GM21576 (cell line): ENCODE results near the gene XRCC1.
A peak's percentile ranks its signal among the peaks of the same experiment; 100 is the strongest.
"Not testable (repeated sequence)": the region's sequence is repeated elsewhere in the genome, so short reads cannot be mapped to it uniquely, and the experiment has no call there.

Source experiments
- ATAC-seq: cut with Tn5 transposase; IDR thresholded peaks from one replicate; pipeline ENCODE4 v1.9.1; 2021; ENCODE audit warnings: mild to moderate bottlenecking, moderate library complexity; ENCODE audit not compliant: unreplicated experiment

The XRCC1 gene

DNA sequence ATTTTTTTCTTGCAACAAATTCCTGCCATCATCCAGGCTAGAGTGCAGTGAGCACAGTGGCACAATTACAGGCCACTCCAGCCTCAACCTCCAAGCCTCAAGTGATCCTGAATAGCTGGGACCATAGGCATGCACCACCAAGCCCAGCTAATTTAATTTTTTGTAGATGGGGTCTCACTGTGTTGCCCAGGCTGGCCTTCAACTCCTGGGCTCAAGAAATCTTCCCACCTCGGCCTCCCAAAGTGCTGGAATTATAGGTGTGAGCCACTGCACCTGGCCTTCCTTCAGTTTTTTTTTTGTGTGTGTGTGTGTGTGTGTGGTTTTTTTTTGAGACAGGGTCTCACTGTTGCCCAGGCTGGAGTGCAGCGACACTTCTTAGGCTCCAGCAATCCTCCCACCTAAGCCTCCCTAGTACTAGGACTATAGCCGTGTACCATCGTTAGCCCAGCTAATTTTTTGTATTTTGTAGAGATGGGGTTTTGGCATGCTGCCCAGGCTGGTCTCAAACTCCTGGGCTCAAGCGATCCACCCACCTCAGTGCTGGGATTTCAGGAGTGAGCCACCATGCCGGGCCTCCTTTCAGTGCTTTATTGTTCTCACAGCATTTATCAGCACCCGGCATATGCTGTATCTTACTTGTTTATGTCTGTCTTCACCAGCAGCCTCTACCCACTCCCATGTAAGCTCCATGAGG lies 30.7 kb upstream of the XRCC1 start:
- ATAC-seq, result no peak

DNA sequence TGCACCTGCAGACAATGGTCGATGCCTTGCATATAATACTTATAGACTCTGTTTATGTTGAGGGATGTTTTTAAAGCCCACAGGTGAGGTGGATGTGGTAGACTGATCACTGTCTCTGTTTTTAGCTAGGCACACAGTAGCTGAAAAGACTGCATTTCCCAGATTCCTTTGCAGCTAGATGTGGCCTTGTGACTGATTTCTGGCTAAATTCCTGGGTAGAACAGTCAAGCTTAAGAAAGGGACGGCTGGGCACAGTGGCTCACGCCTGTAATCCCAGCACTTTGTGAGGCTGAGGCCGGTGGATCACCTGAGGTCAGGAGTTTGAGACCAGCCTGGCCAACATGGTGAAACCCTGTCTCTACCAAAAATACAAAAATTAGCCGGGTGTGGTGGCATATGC lies 25.0 kb upstream of the XRCC1 start:
- not testable (repeated sequence) for ATAC-seq

DNA sequence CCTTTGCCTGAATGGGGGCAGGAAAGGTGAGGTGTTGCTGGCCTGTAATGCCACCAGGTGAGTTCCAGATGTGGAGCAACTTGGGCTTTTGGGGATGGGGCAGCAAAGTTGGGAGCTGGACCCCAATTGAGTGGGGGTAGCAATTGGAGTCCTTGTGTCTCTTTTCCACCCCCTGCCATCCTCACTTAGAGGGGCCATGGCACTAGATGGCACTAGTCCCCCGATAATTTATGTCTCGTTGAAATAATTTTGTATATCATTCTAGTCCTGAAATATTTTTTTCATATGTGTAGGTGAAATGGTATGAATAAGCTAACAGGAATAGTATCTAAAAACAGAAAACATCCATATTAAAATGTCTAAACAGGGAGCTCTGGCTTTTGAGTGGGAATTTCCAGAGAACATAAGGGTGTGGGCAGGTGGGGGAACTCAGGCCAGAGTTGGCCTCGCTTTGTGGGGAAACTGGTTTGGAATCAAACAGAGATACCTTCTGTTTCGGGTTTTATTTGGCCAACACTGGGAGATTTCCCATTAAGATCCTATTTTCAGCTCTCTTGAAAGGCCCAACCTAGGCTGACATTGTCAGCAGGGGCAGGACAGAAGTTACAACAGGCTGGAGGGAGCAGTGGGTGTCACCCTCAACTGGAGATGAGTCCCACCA lies 24.4 kb upstream of the XRCC1 start:
- ATAC-seq, result no peak

DNA sequence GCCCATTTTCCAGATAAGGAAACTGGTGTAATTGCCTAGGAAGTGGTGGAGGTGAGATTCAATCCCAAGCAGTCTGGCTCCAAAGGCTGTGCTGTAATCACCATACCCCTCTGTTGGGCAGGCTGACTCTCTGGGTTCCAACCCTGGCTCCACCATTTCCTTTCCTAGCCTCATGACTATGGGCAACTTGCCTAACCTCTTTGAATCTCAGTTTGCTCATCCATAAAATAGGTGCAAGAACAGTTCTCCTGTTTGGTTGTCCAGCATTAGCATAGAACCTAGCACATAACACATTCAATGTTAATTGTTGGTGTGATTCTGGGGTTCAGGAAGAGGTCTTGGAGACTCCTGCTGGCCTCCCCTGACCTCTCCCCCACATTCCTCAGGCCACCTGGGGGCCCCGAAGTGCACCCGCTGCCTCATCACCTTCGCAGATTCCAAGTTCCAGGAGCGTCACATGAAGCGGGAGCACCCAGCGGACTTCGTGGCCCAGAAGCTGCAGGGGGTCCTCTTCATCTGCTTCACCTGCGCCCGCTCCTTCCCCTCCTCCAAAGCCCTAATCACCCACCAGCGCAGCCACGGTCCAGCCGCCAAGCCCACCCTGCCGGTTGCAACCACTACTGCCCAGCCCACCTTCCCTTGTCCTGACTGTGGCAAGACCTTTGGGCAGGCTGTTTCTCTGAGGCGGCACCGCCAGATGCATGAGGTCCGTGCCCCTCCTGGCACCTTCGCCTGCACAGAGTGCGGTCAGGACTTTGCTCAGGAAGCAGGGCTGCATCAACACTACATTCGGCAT lies 23.3 kb upstream of the XRCC1 start:
- no peak for ATAC-seq

DNA sequence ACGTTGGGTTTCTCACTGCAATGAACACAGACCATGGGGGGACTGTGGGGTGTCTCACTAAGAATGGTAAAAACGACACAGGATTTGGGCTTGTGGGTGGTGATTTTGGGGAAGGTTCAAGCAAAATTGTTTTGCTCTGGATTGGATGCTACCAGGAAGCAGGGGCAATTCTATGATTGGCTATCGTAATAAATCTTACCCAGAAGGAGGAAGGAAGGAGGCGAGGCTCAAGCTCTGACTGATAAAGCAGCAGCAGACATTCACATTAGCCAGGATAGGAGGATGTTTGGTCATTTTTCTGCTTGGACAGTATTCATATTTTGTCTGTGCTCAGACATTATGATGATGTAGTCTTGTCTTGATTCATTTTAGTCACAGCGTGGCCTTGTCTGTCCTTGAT lies 22.5 kb upstream of the XRCC1 start:
- ATAC-seq, result no peak

DNA sequence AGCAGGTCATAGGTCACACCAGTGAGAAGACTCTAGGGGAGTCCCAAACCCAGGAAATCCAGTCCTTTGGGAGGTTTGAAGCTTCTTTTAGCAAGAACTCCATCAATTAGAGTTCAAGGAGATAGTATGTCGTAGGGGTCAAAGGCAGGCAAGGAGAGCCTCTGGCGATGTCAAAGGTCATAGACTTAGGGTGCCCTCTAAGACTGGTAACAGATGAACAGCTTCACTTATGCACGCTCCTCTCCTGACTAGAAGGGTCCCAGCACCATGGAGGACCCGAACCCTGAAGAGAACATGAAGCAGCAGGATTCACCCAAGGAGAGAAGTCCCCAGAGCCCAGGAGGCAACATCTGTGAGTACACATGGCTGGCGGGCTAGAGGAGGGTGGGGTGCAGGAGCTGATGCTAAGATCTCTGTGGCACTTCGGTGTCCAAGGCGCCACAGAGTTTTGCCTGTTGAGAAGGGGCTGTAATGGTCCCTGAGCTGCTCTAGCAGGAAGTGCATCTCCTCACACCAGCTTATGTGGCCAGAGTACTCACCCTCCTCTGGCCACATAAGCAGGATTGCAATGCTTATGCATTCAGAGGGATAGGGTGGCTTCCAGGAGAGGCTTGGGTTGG lies 21.6 kb upstream of the XRCC1 start:
- no peak for ATAC-seq

DNA sequence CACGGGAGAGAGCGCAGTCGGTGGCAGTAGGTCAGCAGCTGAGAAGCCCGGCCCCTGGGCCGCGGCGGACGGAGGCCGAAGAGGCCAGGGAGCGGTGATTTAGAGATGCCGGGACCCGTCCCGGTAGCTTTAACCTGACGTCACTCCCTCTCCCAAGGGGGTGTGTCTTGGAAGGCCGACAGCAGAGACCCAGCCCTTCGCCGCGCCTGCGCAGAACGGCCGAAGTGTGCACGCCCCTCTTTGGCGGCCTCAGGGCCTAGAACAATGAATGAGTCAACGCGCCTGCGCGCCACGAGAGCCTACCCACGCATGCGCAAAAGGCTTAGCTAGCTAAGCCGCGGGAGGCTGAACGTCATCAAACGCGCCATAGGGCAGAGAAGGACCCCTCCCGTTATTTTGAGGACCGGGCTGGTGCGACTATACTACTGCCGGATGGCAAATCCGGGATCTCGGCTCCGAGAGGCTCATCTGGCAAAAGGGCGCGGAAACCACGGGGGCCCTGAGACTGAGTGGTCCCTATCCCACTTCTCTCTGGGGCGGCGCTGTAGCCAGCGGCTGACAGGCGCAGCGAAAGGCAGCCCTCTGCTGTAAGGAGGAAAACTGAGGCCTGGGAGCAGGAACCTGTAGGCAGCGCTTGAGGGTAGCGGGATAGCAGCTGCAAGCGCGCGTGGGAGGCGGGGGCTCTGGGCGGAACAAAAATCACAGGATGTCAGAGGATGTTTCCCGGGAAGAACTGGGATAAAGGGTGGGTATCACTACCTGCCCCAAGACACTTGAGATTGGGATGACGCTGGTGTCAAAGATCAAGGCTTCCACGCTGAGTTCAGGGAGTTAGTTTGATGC lies 20.9 kb upstream of the XRCC1 start, which contains the start of the genes IRGQ and ZNF576:
IRGQ (minus strand) TSS at position 136 of the 843 bp plus-strand sequence. CDS start 796 bp downstream, outside the sequence.
ZNF576 (plus strand) TSS at position 597 of the 843 bp plus-strand sequence. CDS start 514 bp downstream, outside the sequence.
- peak; percentile 64 for ATAC-seq

DNA sequence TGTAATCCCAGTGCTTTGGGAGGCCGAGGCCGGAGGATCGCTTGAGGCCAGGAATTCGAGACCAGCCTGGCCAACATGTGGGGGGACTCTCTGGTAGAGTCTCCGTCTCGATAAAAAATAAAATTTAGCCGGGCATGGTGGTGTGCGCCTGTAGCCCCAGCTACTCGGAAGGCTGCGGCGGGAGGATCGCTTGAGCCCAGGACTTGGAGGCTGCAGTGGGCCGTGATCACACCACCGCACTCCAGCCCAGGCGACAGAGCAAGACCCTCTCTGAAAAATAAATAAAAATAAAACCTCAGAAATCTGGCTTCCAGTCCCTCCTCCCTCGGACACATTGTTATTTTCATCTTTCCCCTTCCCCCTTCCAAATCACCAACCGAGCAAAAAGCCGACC lies 20.3 kb upstream of the XRCC1 start:
- peak; percentile 2 for ATAC-seq

DNA sequence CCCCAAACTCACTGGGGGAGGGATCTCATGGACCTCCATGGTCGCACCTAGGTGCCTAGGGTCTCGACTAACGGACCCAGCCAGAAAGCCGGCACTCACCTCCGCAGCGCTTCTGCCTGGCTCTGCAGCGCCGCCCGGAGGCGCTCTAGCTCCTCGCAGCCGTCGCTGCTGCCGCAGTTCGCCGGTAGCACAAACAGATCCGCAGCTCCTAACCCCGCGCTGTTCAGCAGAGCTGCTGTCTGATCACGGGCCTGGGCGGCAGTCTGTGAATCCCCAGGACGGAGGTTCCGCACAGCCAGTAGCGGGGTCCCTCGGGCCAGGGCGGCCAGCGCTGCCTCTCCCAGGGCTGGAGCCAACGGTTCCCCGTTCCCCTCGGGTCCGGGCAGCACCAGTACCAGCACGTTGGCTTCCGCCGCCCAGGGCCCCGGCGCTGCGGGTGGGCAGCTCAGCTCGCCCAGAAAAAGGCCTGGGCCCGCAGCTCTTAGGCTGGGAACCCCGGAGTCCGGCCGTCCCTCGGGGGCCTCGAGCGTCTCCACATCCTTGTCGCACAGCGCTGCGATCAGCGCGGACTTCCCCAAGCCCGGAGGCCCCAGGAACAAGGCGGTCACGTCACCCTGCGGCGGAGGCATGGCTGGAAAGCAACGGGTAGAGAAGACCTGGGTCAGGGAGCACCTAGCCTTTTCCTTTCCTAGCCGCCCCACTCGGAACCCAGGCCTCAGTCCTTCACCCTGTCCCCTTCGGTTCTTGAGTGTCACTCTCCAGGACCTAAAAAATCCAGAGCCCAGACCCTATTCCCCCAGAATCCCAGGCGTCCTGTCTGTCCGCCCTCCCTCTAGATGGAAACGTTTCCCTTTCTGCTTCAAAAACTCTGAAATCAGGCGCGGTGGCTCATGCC lies 19.6 kb upstream of the XRCC1 start:
- no peak for ATAC-seq

DNA sequence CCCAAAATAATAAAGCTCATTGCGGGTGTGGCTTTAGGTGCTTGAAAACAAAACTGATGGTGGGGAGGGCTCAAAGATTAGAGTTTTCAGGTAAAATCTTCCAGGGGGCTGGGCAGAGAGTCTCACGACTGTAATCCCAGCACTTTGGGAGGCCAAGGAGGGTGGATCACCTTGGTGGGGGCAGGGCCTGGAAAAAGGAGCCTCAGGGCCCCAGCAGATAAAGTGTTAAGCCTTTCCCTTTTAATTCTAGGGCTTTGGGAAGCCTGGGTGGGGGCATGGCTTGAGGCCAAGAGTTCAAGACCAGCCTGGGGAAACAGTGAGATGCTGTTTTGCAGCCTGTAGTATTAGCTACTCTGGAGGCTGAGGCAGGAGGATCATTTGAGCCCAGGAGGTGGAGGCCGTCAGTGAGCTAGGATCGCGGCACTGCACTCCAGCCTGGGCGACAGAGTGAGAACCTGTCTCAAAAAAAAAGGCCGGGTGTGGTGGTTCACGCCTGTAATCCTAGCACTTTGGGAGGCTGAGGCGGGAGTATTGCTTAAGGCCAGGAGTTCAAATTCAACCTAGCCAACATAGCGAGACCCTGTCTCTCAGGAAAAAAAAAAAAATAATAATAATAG lies 18.9 kb upstream of the XRCC1 start:
- ATAC-seq, result no peak

DNA sequence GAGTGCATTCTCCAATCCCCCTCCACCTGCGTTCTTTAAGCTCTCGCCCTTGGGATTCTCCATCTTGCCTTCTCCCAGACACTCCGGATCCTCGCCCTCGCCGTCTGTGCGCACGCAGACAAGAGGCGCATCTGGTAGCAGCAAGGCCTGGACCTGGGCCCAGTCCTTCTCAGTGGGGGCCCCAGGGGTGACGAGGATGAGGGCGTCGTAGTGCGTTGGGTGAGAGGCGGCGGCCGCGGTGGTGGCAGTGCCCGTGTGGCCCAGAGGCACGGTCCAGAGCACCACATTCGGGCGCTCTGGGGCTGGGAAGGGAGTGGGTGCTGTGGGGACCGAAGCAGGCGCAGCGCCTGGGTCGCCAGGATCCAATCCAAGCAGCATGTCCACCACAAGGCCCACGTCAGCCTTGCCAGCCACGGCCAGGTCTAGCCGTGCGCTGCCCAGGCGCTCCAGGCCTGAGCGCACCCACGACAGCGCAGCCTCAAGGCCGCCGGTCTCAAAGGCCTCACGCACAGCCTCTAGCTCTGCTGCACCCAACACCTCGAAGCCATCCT lies 17.5 kb upstream of the XRCC1 start:
- ATAC-seq, result no peak

DNA sequence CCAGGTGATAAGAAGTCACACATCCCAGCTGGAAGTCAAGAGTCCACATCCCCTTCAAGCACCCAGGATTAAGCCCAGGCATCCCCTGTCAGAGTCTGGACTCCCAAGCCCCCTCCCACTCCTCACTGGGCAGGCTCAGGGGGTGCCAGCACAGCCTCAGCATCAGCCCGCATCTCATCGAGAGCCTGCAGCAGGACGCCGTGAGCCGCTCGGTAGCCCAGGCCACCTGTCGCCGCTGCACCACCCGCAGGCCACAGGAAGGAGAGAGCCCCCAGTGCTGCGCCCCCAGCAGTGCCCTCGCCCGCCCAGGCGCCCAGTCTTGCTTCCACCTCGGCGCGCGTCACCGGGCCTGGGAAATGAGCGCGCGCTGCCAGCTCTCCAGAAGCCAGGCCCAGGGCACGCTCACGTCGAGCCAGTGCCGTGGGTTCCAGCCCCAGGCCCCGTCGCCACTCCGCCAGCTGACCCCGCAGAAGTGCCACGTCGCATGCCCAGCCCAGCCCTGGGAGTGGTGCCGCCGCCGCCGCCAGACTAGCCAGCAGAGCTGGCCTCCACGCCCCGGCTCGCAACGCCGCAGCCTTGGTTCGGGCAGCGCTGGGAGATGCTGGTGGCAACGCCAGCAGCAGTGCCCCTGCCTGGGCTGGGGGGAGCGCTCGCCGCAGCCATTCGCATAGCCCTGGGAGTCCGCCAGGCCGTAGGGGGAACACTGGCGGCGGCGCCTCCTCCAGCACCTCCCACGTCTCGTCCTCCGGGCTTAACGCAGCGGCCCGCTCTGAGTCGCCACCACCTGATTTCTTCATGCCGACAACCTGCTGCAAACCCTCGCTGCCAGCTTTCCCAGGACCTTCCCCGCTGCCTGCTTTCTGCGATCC lies 16.8 kb upstream of the XRCC1 start:
- ATAC-seq, result no peak

DNA sequence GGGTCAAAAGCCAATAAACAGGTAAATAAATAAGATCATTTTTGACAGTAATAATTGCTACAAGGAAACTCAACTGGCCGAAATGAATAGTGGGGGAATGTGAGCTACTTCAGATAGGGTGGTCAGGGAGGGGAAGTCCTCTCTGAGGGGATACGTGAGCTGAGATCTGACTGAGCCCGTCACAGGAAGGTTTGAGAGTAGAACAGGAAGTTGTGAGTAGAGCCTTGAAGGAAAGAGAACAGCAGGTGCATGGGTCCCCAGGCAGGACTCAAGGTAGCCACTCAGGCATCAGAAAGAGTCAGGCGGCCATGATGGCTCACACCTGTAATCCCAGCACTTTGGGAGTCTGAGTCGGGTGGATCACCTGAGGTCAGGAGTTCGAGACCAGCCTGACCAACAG lies 14.4 kb upstream of the XRCC1 start:
- no peak for ATAC-seq

DNA sequence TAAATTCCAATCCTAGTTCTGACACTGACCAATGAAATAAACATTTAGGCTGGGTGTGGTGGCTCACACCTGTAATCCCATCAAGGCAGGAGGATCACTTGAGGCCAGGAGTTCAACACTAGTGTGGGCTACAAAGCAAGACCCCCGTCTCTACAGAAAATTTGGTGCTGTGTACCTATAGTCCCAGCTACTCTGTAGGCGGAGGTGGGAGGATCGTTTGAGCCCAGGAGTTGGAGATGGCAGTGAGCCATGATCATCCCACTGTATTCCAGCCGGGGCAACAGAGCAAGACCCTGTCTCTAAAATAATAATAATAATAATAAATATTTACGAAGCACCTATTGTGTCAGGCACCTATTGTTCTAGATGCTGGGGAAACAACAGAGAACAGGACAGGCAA lies 13.9 kb upstream of the XRCC1 start:
- ATAC-seq, result no peak

DNA sequence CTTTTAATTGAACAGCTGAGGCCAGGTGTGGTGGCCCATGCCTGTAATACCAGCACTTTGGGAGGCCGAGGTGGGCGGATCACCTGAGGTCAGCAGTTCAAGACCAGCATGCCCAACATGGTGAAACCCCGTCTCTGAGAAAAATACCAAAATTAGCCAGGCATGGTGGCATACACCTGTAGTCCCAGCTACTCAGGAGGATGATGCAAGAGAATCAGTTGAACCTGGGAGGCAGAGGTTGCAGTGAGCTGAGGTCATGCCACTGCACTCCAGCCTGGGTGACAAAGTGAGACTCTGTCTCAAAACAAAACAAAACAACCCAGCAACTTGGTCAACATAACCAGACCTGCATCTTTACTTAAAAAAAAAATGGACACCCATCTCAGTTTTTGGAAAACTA lies 11.7 kb upstream of the XRCC1 start:
- not testable (repeated sequence) for ATAC-seq

DNA sequence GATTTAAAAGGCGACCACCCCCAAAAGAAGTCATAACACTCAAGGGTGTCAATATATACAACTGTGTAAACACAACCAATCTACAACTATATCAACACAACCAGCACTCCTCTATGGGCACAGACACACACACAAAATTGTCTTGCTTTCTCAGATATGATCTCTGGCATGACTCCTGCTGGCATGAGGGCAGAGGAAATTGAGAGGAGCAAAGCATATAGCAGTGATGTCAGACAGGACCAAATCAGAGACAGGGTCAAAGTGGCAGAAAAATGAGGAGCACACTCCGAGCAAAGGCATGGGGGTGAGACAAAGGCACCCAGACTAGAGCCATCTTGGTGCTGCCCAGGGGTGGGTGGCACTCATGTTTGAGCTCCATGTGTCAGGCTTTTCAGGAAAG lies 11.0 kb upstream of the XRCC1 start:
- no peak for ATAC-seq

DNA sequence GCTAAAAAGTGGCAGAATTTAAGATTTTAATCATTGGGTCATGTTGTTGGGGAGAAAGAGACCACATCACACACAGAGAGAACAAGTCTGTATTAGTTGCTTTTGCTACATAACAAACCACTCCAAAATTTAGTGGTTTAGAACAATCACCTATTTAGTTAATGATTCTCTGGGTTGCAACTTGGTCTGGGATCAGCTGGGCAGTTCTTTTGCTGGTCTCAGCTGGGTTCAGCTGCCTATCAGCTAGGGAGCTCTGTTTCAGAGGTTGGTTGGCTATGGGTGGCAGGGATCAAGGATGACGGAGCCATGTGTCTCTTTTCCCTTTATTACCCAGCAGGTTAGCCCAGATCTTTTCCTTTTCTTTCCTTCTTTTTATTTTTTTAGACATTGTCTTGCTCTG lies 9.2 kb upstream of the XRCC1 start:
- no peak for ATAC-seq

DNA sequence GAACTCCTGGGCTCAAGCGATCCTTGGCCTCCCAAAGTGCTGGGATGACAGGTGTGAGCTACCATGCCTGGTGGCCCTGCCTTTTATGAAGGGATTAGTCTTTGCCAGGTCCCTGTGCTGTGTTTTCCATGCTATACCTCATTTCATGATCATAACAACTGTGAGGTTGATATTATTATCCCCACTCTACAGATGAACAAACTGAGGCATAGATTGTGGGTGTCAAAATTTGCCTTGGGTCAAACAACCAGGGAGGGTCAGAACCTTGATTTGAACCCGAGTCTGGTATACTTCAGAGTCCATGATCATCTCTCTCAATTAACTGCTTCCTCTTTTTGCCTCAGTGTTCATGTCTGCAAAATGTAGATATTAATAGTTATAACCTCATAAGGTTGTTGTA lies 7.2 kb upstream of the XRCC1 start:
- ATAC-seq, result no peak
